ENCODE data around the gene SMARCA4.

The SMARCA4 gene

GRCh38 chr19:11059511-11060358 lies 98.9 kb downstream of the SMARCA4 start:
- no peaks in the 10 kb centered on the region for H3K27me3 Mint-ChIP-seq (ENCODE audit: low read depth)
- no peaks in the 10 kb centered on the region for H3K9me3 Mint-ChIP-seq
- H3K27ac Mint-ChIP-seq, result no peak overlapping the region

GRCh38 chr19:11061952-11062351 lies 101.1 kb downstream of the SMARCA4 start:
- Mint-ChIP-seq H3K27ac (no peak overlapping the region), H3K4me3 (no peak overlapping the region), H3K36me3 (ENCODE audit: low read depth) (peaks cover 49% of the 10 kb centered on the region), H3K27me3 (ENCODE audit: low read depth) (no peaks in the 10 kb centered on the region), H3K4me1 (peaks cover 4% of the 10 kb centered on the region), H3K9me3 (no peaks in the 10 kb centered on the region)
- TF ChIP-seq CTCF (IDR thresholded peaks at IDR 0.05; ENCODE audit: unreplicated experiment in 3 of 3), result no peak

More at GRCh38 chr19:11059511-11060358, 98.9 kb downstream of the SMARCA4 start:
- Mint-ChIP-seq H3K4me3 (no peak overlapping the region), H3K4me1 (no peaks in the 10 kb centered on the region), H3K36me3 (ENCODE audit: low read depth) (peaks cover 44% of the 10 kb centered on the region)
- TF ChIP-seq CTCF (IDR thresholded peaks at IDR 0.05; ENCODE audit: unreplicated experiment in 3 of 3), result no peak

GRCh38 chr19:11063434-11063833 lies 102.6 kb downstream of the SMARCA4 start:
- H3K27ac Mint-ChIP-seq, result no peak overlapping the region
- no peak for TF ChIP-seq CTCF (IDR thresholded peaks at IDR 0.05; ENCODE audit: unreplicated experiment in 3 of 3)
- peaks cover 58% of the 10 kb centered on the region for H3K36me3 Mint-ChIP-seq (ENCODE audit: low read depth)
- H3K4me1 Mint-ChIP-seq, result peaks cover 4% of the 10 kb centered on the region
- peaks cover 4% of the 10 kb centered on the region for H3K9me3 Mint-ChIP-seq
- no peak overlapping the region for H3K4me3 Mint-ChIP-seq
- H3K27me3 Mint-ChIP-seq (ENCODE audit: low read depth), result no peaks in the 10 kb centered on the region

- TF ChIP-seq CTCF (IDR thresholded peaks at IDR 0.05; ENCODE audit: unreplicated experiment in 3 of 3), result no peak
- H3K4me1 Mint-ChIP-seq, result peaks cover 4% of the 10 kb centered on the region
- H3K36me3 Mint-ChIP-seq (ENCODE audit: low read depth), result peaks cover 60% of the 10 kb centered on the region
- H3K4me3 Mint-ChIP-seq, result no peak overlapping the region
- no peaks in the 10 kb centered on the region for H3K27me3 Mint-ChIP-seq (ENCODE audit: low read depth)
- peaks cover 4% of the 10 kb centered on the region for H3K9me3 Mint-ChIP-seq
- H3K27ac Mint-ChIP-seq, result peak overlapping the region; percentile 56 to 88 (median 64)
Measured at GRCh38 chr19:11064831-11065303, 104.0 kb downstream of the SMARCA4 start.

GRCh38 chr19:11066326-11066725 lies 105.5 kb downstream of the SMARCA4 start:
- Mint-ChIP-seq H3K27ac (no peak overlapping the region), H3K4me1 (peaks cover 4% of the 10 kb centered on the region), H3K4me3 (no peak overlapping the region), H3K27me3 (ENCODE audit: low read depth) (no peaks in the 10 kb centered on the region), H3K9me3 (peaks cover 4% of the 10 kb centered on the region), H3K36me3 (ENCODE audit: low read depth) (peaks cover 50% of the 10 kb centered on the region)
- no peak for TF ChIP-seq CTCF (IDR thresholded peaks at IDR 0.05; ENCODE audit: unreplicated experiment in 3 of 3)

Measured in nephron (organoid).